HG02610 (cell line): Measurements from ENCODE around the gene INSYN2A.

ENCODE experiments used
- ATAC-seq: cut with Tn5 transposase; IDR thresholded peaks from one replicate; pipeline ENCODE4 v1.9.1; 2021; ENCODE audit warnings: mild to moderate bottlenecking, moderate library complexity; ENCODE audit not compliant: unreplicated experiment

Gene INSYN2A

DNA sequence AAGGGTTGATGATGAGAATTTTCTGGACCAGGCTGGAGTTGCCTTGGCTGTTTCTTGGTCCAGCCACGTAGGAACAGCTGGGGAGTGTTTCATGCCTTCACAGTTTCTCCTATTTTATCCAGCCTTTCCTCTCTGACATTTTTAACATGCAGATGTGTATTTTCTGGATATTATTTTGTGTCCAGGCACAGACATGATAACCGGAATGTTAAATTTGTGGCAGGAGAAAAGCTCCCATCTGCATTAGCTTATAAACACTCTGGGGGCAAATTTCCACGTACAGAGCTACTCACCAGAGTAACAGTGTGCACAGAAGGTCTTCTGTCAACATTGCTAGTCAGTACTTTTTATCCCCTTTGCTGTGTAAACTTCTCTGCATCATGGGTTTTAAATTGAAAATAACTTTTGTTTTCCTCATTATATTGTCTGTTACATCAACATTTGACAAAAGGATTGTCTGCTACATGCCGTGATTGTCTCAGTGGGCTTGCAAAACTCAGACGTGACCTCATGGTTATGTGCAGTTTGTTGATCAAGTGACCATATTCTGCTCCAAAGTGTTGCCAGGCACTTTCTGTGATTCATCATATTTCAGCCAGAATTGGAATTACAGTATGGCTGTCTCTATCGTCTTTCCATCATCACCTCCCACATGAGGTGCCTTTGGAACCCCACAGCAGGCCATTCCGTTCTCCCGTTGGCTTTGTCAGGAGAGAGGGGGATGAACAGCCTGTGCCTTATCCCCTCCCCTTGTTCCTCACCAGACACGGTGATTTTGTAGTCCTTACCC lies 41.4 kb downstream of the INSYN2A start:
- ATAC-seq = no peak

DNA sequence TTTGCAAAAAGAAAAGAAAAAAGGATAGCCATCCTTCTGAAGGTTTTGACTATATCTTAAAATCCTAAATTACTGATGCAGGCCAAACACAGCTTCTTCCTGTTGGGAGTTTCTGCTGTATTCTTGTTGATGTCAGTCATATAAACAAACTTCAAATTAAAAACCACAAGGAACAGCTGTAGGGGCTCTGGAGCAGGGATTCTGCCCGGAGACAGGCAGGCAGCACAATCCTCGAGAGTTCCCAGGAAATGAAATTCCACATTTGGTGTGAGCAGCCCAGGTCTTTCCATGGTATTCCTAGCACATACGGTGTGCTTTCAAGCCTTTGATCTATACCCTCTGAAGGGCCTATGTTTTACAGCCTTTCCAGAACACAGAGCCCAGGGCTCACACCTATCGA lies 43.2 kb downstream of the INSYN2A start:
- no peak for ATAC-seq

DNA sequence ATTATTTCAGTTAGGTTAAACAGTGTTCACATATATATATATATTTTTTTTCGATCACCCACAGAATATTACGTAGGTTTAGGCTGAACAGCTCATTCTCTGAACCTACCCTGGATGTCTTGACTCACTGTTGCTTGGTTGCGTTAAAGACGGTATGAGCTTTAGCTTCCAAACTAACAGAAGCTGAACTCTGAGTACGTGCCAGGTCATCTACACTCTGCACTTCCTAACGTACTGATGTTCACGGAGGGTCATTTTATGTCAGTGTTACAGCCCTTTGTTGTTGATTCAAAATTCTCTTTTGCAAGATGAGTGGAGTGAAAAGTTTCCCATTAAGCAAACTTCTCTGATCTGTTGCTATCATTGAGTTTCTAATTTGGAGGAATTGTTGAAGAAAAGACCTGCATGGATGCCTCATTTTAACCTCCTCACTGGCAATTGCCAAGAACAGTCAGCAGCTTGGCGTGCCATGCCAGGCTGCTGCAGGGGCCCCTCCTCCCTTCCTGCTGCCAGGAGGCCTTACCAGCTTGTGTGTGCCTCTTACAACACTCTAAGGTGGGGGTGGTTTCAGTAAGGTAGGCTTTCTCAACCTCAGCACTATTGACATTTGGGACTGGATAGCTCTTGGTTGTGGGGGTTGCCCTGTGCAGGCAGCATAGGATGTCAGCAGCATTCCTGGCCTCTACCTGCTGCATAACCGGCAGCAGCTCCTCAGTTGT lies 44.3 kb downstream of the INSYN2A start:
- ATAC-seq = no peak

GRCh38 chr10:127151541-127151940 lies 44.9 kb downstream of the INSYN2A start:
- ATAC-seq = no peak

DNA sequence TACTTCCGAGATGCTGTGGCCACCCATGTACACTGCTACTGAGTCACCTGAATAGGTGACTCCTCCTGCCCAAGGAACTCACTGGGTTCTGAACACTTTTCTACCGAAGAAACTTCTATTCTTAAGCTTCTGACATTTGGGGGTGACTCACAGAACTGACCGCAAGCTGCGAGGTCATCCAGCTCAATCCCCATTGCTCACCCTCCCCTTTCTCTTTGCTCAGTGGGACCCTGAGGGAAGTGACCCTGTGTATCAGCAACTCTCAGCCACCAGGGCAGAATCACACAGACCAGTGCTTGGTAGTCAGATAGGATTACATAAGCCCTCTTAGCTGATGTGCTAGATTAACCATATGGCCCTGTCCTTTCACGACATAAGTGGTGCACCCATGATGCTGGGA lies 46.3 kb downstream of the INSYN2A start:
- ATAC-seq = no peak

- ATAC-seq = no peak
These were observed 46.8 kb downstream of the INSYN2A start for GRCh38 chr10:127149501-127150081.

DNA sequence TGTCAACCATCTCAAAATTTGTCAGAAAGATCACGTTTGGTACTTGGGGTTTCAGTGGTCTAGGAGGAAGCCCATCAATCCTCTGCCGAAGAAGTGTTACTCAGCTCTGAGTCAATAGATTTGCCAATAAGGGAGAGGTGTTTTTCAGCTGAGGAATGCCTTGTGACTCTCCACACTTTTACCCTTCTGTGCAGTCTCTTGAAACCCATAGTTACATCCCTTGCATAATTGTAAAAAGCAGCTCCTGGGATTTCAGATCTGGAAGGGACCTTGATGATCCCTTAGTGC lies 47.5 kb downstream of the INSYN2A start:
- ATAC-seq = no peak

DNA sequence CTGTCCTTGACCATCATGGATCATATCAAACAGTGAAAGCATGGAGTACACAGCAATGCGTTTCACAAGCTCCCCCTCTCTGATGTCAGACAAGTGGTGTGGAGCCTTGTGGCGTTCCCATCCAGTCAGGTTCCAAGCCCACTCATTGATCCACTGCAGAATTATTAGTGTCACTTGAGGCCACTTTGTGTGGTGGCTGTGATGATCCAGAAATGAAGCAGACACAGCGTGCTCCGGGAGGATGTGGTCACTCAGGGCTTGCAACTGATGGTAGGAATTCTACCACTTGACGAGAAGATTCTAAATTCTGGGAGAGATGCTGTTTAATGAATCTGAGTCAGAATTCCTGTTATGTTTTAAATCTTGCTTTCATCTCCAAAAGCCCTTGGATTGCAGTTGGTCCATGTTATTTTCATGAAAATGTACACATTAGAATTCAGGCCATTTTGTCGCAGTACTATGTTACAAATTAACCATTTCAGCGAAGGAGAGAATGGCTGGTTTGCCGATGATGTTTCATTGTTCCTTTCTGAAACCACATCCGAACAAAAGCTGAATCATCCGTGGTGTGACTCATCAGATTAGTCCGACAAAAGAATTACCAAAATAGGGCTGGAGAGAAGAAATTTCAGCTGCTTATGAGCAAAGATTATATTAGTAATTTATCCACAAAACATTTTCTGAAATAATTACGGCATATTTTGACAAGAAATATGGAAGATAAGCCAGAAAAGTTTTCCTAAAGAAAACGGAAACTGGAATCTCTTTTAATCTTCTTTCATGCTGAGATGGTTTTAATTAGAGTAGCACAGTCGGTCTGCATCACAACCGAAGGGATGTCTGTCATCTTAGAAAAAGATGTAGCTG lies 48.1 kb downstream of the INSYN2A start:
- ATAC-seq = no peak

DNA sequence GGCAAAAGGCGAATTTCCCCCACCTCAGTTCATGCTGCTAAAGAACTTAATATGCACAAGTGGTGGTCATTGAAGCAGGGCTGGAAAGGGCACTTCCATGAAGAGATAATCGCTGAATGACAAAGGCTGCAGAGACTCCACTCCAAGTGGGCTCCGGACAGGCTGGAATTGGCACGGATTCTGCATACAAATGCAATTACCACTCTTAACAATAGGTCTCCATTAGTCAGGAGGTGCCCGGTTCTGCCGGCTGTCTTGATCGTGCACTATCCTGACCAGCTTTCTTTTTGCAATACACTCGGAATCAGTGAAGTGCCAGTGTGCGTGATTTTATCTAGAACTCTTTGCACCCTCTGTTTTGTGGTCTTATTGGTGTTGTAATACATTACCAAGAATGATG lies 49.7 kb downstream of the INSYN2A start:
- ATAC-seq = no peak
